ENCODE data around the gene SLC4A4.

SLC4A4 gene

GRCh38 chr4:71338846-71339593, at the start of gene SLC4A4:
TSS of gene SLC4A4 (plus strand) at chr4:71339020.
- no peak for DNase-seq

DNA sequence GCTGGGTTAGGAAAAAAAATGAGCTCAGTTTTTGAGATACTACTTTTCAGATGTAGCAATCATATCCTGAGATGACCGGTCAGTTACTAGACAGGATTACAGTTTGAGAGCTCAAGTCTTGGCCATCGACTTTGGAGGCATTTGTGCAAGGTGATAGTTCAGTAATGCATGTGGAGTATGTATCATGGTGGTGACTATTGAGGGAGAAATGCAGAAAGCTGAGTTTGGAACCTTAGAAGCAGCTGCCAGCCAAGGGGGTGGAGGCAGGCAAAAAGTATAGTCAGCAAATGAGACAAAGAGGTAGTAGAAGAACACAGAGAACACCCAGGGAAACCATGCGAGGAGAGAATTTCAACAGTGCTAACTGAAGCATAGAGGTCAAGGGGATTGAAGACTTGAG, 48.7 kb upstream of the SLC4A4 start:
- DNase-seq: no peak

- no peak for DNase-seq
Measured at GRCh38 chr4:71290476-71290875, 48.3 kb upstream of the SLC4A4 start.

GRCh38 chr4:71292228-71292627, 46.6 kb upstream of the SLC4A4 start:
- DNase-seq: no peak

GRCh38 chr4:71293705-71294104, 45.1 kb upstream of the SLC4A4 start:
- DNase-seq: no peak

GRCh38 chr4:71294301-71294700, 44.5 kb upstream of the SLC4A4 start:
- DNase-seq: no peak

GRCh38 chr4:71296945-71297344, 41.9 kb upstream of the SLC4A4 start:
- no peak for DNase-seq

DNA sequence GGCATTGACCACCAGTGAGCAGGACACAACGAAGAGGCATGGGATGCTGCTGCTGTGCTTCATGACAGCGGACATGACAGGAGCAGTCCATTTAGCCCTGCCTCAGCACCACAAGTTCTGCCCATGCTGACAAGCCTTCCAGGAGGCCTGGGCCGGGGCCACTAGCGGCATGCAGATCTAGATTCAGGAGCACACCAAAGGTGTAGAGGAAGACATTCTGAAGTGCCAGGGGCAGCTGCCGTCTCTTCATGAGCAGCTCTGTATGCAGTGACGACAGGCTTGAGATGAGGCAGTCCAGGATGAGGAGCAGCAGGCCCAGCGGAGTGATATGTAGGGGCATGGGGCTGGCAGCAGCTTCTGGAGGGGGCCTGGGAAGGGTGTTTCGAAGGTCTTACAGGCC, 38.5 kb upstream of the SLC4A4 start:
- no peak for DNase-seq

GRCh38 chr4:71300964-71301363, 37.9 kb upstream of the SLC4A4 start:
- DNase-seq: no peak

GRCh38 chr4:71303287-71303686, 35.5 kb upstream of the SLC4A4 start:
- no peak for DNase-seq

DNA sequence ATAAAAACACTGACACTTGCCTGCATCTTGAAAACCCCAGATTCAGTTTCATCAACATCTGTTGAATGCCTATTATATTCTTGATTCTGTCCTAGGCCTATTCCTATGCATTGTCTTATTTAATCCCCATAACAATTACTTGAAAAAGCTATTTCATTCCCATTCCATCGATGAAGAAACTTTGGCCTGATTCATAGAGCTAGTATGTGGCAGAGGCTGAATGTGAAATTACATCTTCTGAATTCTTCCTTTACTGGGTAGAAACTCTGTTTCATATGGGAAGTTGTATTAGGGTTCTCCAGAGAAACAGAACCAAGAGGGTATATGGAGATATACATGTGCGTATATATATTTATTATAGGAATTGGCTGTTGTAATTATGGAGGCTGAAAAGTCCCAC, 35.0 kb upstream of the SLC4A4 start:
- no peak for DNase-seq

DNA sequence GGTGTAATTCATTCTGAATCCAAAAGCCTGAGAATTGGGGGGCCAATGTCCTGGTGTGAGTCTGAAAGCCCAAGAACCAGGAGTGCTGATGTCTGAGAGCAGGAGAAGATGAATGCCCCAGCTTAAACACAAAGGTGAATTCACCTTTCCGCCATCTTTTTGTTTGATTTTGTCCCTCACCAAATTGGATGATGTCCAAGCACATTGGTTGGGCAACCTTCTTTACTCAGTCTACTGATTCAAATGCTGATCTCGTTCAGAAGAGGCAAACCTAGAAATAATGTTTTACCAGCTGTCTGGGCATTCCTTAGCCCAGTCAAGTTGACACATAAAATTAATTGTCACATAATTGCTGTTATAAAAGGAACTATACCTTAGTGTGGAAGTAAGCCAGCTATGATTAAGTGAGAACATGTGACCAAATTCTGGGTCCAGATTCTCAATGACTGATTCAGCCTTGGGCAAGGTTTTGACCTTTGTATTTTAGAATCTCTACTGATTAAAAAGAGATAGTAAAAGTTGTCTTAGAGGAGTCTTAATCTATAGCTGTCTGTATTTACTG, 34.5 kb upstream of the SLC4A4 start:
- DNase-seq: no peak

- DNase-seq: no peak
Measured at GRCh38 chr4:71307729-71308128, 31.1 kb upstream of the SLC4A4 start.

DNA sequence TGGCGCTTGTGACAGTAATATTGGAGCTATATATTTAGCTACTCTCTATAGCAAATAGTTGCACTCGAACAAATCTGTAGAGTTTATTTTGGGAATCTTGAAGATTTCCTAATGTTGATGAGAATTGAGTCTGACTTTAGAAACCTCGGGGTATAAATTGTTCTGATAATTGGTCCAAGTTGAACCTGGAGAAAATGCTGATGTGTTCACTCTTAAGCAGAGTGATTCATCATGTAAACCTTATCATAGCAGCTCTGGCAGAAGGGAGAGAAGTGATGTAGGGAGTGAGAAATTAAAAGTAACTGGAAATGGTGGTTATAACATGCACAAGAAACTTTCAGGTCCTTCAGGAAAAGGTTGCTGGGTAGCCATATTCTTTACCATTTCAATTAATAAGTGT, 16.4 kb upstream of the SLC4A4 start:
- no peak for DNase-seq

DNA sequence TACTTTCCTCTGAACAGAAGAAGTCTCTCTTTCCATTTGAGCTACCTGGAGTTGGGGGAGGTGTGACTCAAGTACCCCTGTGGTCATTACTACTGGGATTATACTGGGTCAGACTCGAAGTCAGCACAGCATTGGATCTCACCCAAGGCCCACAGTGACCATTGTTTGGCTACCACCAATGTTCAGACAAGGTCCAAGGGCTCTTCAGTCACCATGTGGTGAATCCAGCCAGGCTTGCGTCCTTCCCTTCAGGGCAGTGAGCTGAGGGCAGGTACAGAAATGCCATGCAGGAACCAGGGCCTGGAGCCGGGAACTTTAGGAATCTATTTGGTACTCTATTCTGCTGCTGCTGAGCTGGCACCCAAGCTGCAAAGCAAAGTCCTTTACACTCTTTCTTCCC, 5.5 kb upstream of the SLC4A4 start:
- DNase-seq: no peak

- DNase-seq: no peak
Measured at GRCh38 chr4:71333960-71334359, 4.9 kb upstream of the SLC4A4 start.

DNA sequence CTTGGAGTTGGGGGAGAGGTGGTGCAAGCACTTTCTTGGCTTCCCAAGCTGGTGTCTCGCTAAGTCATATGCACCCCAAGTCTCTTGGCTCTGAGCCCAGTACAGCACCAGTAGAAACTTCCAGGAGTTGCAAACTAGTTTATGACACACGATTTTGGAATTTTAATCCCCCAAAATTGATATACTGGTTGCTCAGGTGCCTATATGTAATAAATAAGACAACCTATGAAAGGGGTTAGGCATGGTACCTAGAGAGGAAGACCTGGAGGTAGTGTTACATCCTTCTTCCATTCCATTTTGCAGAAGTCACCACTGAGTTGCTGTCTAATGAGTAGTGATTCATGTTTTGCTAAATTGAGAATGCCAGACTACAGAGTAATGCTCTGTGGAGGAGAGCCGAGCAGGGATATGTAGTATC, 4.3 kb upstream of the SLC4A4 start:
- DNase-seq: no peak

DNA sequence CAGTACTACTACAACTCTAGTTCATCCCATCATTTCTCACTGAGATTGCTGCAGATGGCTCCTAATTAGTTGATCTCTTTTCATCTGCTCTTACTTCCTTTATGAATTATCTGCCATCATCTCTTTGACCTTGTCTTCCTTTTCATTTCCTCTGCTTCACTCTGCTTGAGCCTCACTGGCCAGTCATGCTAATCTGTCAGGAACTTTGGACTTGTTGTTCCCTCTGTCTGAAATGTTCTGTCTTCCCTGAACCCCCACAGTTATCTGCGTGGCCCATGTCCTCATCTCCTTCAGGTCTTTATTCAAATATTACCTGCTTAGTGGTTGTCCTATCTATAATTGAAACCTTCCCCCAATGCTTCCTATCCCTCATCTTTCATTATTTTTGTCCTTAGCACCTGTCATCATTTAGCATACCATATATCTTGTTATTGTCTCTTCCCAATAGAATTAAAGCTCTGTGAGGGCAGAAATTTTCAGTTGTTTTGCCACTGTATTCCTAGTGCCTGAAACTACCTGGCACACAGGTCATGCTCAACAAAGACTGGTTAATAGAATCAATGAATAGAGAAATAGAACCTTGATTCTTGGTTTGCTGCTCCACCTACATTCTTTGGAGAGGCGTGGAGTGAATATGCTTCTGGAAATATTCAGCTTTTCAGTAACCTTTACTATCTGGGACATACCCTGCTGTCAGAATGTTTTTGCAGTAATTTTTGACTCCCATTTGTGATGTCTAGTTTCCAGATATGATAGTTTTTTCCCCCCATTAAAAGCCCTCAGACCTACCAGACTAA, 5.0 kb downstream of the SLC4A4 start:
- no peak for DNase-seq

DNA sequence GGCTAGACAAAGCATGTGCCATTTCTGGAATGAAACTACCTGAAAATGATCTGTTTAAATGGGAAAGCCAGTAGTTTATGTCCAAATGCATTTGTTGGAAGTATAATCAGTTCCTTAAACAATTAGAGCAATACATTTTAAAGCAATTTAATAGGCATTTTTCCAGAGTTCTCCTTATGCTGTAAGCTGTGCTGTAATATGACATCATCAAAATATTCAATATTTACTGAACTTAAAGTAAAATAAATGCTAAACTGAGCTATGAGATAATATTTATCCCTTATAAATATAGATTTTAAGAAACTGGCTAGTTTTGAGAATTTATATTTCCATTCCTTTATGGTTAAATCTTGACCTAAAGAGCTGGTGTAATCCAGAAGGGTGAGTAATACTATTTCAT, 7.9 kb downstream of the SLC4A4 start:
- no peak for DNase-seq

- DNase-seq: no peak
Measured at GRCh38 chr4:71348586-71348985, 9.8 kb downstream of the SLC4A4 start.

GRCh38 chr4:71355045-71355444, 16.2 kb downstream of the SLC4A4 start:
- DNase-seq: no peak

DNA sequence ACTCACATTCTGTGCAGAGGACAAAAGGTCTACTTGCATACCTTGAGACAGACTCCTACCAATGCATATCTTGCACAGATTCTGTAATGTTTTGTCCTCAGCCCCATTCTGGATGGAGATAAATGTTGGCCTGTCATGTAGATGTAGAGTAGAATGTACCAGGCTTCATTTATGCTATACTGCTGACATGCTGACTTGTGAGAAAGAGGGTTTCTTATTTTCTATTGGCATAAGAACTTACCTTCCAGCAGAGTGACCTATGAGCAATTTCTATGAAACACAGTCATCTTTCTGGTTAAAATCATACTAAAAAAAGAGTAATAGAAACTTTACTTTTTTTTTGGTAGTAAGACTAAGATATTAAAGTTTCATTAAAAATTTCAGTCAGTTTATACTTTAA, 17.2 kb downstream of the SLC4A4 start:
- DNase-seq: no peak

DNA sequence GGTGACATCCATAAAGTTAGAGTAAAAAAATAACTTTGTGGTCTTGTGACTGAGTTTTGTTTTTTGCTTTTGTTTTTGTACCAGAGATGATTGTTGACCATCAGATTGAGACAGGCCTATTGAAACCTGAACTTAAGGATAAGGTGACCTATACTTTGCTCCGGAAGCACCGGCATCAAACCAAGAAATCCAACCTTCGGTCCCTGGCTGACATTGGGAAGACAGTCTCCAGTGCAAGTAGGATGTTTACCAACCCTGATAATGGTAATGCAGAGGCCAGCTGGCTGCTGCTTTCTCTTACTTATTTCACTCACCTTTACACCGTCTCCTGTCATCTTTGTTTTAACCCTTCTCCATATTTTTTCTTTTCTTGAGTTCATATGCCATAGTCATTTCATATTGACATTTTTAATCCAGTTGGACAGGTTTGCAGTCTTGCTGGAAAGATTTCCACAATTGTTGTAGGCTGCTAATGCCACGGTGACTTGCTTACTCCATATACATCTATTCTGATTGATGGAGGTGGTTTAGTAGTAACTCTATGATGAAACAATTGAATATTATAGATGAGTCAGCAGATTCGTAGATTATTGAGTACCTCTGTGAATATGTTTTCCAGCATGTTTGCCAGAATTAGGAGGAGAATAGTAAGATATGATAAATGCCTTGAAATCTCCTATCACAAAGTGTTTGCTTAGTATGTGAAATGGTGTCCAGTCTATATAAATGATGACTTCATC, 18.3 kb downstream of the SLC4A4 start:
- no peak for DNase-seq

Data from stimulated activated naive CD4-positive, alpha-beta T cell (primary cell).